ENCODE data around the gene MMD2.

DNA sequence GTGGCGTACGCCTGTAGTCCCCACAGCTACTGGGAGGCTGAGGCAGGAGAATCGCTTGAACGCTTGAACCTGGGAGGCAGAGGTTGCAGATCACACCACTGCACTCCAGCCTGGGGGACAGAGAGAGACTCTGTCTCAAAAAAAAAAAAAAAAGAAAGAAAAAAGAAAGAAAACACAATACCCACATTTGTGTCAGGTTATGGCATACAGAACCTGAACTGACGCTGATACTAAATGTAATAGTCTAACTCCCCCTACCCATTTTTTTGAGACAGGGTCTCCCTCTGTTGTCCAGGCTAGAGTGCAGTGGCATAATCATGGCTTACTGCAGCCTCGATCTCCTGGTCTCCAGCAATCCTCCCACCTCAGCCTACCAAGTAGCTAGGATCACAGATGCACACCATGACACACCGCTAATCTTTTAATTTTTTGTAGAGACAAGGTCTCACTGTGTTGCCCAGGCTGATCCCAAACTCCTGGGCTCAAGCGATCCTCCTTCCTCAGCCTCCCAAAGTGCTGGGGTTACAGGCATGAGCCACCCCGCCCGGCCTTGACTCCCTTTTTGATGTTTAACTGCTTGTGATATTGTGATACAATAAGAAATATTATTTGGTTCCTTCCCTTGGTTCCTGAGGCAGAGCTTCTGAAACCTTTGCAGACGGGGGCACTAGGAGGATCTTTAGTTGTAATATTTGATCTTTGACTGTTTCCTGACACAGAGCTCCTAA lies 6.5 kb upstream of the MMD2 start:
- TF ChIP-seq EZH2 (IDR thresholded peaks at IDR 0.05; ENCODE audit: low read depth, low read length, severe bottlenecking), result no peak
- TF ChIP-seq KDM4A (IDR thresholded peaks at IDR 0.05; ENCODE audit: low read depth, low read length, severe bottlenecking), result no peak
- TF ChIP-seq TEAD4 (IDR thresholded peaks at IDR 0.05; ENCODE audit: low read depth, low read length), result no peak
- no peak for TF ChIP-seq EP300 (IDR thresholded peaks at IDR 0.05; ENCODE audit: borderline replicate concordance in 1 of 2, low read depth in 2 of 2, low read length in 2 of 2)
- TF ChIP-seq, protein P1, sequence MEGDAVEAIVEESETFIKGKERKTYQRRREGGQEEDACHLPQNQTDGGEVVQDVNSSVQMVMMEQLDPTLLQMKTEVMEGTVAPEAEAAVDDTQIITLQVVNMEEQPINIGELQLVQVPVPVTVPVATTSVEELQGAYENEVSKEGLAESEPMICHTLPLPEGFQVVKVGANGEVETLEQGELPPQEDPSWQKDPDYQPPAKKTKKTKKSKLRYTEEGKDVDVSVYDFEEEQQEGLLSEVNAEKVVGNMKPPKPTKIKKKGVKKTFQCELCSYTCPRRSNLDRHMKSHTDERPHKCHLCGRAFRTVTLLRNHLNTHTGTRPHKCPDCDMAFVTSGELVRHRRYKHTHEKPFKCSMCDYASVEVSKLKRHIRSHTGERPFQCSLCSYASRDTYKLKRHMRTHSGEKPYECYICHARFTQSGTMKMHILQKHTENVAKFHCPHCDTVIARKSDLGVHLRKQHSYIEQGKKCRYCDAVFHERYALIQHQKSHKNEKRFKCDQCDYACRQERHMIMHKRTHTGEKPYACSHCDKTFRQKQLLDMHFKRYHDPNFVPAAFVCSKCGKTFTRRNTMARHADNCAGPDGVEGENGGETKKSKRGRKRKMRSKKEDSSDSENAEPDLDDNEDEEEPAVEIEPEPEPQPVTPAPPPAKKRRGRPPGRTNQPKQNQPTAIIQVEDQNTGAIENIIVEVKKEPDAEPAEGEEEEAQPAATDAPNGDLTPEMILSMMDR (IDR thresholded peaks at IDR 0.05; ENCODE audit: control extremely low read depth in 1 of 3, insufficient read depth in 1 of 3, low read depth in 1 of 3, low read length in 3 of 3), result no peak
- TF ChIP-seq POLR2A (IDR thresholded peaks at IDR 0.05; ENCODE audit: control extremely low read depth in 1 of 2, low read depth in 2 of 2, low read length in 2 of 2), result no peak
- TF ChIP-seq POLR2AphosphoS5 (IDR thresholded peaks at IDR 0.05; ENCODE audit: low read depth, low read length), result no peak
- TF ChIP-seq RXRA (IDR thresholded peaks at IDR 0.05; ENCODE audit: insufficient read depth, low read depth, low read length), result no peak
- TF ChIP-seq, protein P2, sequence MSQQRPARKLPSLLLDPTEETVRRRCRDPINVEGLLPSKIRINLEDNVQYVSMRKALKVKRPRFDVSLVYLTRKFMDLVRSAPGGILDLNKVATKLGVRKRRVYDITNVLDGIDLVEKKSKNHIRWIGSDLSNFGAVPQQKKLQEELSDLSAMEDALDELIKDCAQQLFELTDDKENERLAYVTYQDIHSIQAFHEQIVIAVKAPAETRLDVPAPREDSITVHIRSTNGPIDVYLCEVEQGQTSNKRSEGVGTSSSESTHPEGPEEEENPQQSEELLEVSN (IDR thresholded peaks at IDR 0.05), result no peak
- TF ChIP-seq, protein P3, sequence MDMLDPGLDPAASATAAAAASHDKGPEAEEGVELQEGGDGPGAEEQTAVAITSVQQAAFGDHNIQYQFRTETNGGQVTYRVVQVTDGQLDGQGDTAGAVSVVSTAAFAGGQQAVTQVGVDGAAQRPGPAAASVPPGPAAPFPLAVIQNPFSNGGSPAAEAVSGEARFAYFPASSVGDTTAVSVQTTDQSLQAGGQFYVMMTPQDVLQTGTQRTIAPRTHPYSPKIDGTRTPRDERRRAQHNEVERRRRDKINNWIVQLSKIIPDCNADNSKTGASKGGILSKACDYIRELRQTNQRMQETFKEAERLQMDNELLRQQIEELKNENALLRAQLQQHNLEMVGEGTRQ (IDR thresholded peaks at IDR 0.05; ENCODE audit: low read length), result no peak

All from H1 (cell line).